HT1080 (cell line): Measurements from ENCODE around the gene SFXN3. TPM values are rescaled to one million over a fixed set of nuclear protein-coding genes. Genes with fewer than 3 reads are reported as not detected.
A peak's percentile ranks its signal among the peaks of the same experiment; 100 is the strongest.

Source experiments
- DNase-seq: peaks from one replicate; pipeline ENCODE4 v3.0.0-alpha.2; 2015; ENCODE audit warnings: low read depth
- polyA plus RNA-seq, 2 experiments: library from polyadenylated mRNA; depleted of rRNA; stranded (reverse); fragments of >200 nt; gene quantifications; 2 replicates each; pipeline ENCODE4 v1.2.3, GENCODE V29; 2015
- total RNA-seq: library from RNA; depleted of rRNA; stranded (reverse); fragments of >200 nt; shearing (Covaris generic); gene quantifications from 2 replicates; pipeline ENCODE4 v1.2.3, GENCODE V29; 2014; rRNA removed

Gene SFXN3
- total RNA-seq, result 70.2 and 76.3 TPM in 2 replicates
- polyA plus RNA-seq (2015; cell fraction: cytosol; rRNA removed), result 49.4 and 49.8 TPM in 2 replicates
- 160 and 189 TPM in 2 replicates for polyA plus RNA-seq (2015; cell fraction: nucleus; rRNA removed)

DNA sequence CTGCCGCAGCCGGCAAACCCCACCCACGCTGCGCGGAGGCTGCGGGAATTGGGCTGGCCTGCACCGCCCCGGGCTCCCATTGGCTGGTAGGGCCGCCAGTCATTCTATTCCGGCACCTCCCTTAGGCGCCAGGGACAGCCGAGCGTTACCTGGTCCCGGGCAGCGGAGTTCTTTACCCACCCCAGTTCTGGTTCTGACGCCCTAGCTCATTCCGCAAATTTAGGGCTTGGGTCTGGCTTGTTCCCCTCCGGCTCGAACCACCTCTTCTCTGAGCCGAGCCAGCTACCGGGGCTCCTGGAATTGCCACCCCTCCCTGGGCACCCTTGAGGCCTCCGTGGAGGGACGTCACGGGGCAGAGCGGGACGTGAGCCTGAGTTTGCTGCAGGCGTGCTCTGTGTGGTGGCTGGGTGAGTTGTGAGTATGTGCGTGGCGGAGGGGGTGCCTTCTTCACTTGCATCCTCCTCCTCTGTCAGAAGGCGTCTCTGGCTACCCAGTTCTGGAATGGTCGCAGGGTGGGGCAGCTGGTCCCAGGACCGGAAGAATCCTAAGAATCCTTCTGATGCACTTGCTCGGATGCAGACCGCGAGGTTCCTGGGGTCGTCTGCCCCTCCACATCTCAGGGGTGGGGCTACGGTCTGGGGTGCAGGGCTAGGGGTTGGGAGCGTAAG, at the start of gene SFXN3, which contains the start of gene PDZD7:
Gene SFXN3, plus strand, starts transcription at position 107 of the 668 bp plus-strand sequence. CDS start 3,461 bp downstream, outside the sequence.
Gene PDZD7, minus strand, starts transcription at position 2 of the 668 bp plus-strand sequence. CDS start 910 bp downstream, outside the sequence.
- peak; percentile 89 for DNase-seq

GRCh38 chr10:100982916-100983830, 47.9 kb upstream of the SFXN3 start:
- DNase-seq, result no peak

GRCh38 chr10:100983868-100984671, 47.0 kb upstream of the SFXN3 start:
- DNase-seq, result no peak

- DNase-seq, result no peak
Measured at GRCh38 chr10:100984672-100985177, 46.3 kb upstream of the SFXN3 start.

GRCh38 chr10:100985336-100985735, 45.7 kb upstream of the SFXN3 start:
- no peak for DNase-seq

DNA sequence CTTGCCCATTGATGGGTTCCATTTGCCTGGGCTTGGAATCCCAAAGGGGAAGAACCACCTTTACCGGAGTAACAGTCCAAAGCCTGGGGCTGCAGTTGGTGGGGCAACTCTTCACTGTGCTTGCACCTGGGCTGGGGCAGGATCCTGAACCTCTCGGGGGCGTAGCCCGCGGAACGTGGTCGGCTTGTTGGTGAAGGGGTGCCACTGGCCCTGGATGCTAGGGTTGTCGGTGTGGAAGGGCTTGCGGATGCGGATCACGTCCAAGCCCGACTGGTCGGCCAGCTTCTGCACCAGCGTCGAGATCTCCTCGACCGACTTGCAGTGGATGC, 44.4 kb upstream of the SFXN3 start:
- no peak for DNase-seq

DNA sequence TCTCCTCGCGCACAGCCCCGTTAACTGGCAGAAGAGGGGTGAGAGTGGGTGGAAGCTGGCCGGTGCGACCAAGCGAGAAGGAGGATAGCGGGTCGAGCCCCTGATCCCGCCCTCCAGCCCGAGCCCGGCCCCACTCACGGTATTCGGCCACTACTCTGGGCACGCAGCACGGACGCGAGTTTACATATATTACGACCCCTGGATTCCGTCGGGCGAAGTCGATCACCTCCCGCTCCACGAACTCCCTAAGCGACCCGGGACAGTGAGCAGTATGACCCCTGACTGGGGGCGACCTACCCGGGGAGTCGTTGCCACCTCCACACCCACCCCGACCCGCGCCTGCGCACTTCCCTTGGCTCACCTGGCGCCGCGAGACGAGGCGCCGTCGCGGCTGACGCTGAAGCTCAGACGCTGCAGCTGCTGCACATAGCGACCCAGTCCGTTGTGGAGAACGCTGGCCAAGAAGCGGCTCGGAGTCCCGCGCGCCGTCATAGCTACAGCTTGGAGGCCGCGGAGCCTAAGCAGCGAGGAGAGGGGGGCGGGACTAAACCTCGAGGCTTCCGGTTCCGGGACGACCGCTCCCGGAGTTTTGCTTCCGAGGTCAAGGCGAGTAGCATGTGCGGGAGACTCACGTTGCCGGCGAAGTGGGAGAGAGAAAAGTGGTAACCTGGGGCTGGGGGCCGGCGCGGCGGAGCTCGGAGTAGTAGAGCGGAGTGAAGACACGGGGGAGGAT, 43.9 kb upstream of the SFXN3 start, which contains the start of the genes MRPL43 and TWNK:
Gene MRPL43, minus strand, starts transcription at position 546 of the 733 bp plus-strand sequence. Its CDS starts 54 bp downstream, at position 492.
Gene TWNK, plus strand, starts transcription at position 592 of the 733 bp plus-strand sequence. CDS start 668 bp downstream, outside the sequence.
- peak; percentile 75 for DNase-seq

- no peak for DNase-seq
Measured at GRCh38 chr10:100987685-100988049, 43.4 kb upstream of the SFXN3 start.

DNA sequence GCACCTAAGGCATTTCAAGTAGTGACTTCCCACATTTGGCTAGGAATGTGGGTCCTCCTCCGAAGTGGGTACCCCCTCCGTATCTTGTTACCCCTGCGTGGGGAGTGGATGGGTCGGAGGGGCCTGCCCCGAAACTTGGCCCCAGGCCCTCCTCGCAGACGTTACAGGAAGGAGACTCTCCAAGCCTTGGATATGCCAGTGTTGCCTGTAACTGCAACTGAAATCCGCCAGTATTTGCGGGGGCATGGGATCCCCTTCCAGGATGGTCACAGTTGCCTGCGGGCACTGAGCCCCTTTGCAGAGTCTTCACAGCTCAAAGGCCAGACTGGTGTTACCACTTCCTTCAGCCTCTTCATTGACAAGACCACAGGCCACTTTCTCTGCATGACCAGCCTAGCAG, 42.9 kb upstream of the SFXN3 start:
- no peak for DNase-seq

- DNase-seq, result no peak
Measured at GRCh38 chr10:100989088-100989487, 41.9 kb upstream of the SFXN3 start.

DNA sequence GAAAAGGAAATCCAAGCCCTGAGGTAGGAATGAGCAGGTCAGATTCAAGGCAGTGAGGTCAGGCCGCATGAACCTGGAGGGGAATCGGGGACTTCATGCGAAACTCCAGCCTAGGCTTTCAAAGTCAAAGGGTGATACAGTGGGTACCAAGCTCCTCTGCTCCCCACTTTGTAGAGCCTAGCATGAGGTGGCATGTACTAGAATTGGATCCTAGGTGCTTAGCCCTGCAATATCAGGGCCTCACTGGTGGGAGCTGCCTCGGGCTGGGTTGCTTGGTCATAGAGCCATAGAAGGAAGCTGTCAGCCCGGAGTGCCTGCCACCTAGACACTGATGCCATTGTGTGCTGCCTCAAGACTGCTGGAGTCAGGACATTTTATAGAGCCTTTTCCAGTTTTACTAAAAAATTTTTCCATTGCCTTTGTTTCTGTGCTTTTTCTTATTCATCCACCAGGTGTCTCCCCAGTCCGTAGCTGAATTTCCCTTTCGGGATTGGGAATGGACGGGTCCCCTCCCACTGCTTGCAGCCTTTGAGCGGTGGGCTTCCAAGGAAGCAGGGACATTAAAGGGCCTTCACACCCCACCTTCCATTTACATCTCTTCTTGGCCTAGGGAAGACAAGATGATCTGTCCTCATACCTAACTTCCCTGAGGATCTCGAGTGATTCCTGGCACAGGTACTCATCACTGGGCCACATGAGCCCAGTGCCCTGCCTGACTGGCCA, 36.9 kb upstream of the SFXN3 start:
- DNase-seq, result peak; percentile 52

DNA sequence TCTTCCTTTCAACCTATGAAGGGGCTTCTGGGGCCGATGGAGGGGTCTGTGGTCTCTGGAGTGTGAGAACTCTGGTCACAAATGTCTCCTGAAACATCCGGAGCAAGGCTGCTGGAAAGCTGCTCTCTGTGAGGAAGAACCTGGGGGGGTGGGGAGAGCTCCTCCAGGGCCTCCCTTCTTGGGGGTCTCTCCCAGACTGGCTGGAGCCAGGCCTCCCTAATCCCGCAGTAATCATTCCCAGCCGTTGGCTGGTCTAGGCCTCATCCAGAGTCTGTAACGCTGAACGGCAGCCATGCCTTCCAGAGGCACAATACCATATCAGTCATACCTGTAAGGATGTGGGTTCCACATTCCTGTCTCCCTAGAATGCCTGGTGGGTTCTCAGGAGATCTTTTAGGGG, 35.9 kb upstream of the SFXN3 start:
- DNase-seq, result no peak

DNA sequence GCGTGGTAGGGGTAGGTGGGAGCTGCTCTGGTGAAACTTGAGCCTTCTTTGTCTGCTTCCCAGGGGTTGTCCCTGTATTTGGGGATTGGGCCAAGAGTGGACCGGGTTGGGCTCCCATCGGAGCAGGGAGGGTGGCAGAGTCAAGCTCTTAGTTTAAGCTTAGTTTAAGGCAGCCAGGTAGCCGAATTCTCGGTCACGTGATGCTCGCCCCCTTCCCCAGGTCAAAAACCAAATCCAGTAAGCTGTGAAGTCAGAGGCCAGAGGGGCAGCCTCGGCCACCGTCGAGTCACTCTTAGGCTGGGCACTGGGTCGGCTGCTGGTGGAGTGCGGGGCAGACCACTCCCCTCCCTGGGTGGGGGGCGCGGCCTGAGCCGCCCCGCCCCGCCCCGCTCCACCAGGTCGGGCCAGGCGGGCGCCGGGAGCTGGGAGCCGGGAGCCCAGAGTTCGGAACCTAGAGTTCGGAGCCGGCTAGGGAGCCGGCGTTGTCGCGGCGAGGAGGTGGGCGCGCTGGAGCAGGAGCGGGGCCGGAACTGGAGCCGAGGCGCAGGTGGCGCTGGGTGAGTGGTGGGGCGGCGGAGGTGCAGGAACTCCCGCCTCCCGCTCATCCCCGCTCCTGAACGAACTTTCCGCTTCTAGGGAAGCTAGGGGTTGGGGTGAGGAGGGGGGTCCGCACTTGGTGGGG, 34.2 kb upstream of the SFXN3 start:
- peak; percentile 28 for DNase-seq

DNA sequence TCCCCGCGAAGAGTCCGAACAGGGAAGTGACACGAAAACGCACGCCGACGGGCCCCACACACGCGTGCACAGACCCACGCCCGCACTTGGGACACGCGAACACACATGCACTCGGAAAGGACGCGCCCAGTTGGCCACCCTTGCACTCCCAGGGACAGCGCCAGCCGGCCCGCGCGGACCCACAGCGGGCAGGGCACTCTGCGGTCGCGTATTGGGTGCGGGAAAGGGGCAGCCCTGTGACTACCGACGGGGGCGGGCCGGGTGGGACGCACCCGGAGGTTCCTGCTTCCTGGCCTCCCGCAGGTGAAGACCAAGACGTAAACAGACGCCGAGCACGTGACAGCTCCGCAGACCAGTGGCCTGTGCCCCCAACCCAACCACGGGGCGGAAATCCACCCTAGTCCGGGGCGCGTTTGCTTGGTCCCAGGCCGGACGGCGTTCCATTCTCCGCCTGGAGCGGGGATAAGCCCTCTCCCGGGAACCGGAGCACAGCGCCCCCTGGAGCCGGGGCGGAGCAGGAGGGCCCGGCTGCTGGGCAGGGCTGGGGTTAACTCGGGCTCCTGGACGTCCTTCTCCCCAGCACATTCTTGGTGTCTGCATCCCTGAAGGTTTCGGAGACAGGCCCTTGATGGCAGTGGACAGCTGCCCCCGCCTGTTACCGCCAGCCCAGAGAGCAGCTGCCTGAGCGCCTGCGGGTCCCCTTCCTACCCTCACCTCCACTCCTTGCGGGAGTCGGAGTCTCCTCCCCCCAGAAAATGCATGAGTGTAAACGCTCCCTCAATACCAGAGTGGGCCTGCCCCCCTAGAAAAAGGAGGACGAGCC, 33.5 kb upstream of the SFXN3 start:
- peak; percentile 77 for DNase-seq

- DNase-seq, result peak; percentile 79
Measured at GRCh38 chr10:100998183-100998990, 32.6 kb upstream of the SFXN3 start.

DNA sequence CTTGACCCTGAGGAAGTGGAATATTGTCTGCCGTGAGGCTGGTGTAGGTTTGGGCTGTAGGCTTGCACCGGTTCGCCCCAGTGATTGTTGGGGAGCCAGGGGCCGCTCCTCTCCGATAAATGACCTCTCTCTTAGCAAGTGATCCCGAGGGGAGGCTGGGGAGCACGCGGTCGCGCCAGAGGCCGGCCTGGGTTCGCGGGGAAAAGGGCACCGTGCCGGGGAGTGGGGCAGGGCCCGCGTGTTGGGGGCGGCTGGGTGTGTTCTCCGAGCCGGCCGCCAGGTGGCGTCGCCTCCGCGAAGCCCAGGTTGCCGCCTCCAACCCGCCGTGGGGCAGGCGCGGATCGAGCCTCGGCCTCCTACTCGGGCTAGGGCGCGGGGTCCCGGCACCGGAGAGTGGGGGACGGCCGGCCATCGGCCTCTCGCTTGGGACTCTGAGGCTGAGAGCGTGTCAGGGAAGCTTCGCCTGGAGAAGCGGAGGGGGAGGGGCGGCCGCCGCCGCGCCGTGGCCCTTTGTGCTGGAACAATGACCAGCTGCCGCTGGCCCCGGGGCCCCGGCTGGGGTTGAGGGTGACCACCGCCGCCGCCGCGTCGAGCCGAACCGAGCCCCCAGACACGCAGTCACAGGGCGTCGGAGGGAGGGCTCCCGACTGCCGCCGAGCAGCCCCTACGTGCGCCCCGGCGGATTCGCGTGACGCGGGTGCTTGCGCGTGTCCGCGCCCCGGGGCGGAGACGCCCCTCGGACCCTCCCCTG, 31.9 kb upstream of the SFXN3 start:
- peak; percentile 66 for DNase-seq
